Liver (tissue), 9 donors: ENCODE results near the gene CTAGE9. TPM values are rescaled to one million over a fixed set of nuclear protein-coding genes. Genes with fewer than 3 reads are reported as not detected.

ENCODE experiments used
- DNase-seq: peaks from one replicate; pipeline ENCODE4 v3.0.0-alpha.2; 2017; ENCODE audit warnings: low spot score
- H3K27ac ChIP-seq, 2 donors: one replicate each; pipeline ENCODE4 v1.7.0; 2013; ENCODE audit warnings: inconsistent platforms in 2 of 2, low read length in 2 of 2, control low read depth in 1 of 2, low read depth in 1 of 2, mild to moderate bottlenecking in 1 of 2
- H3K27me3 ChIP-seq, 4 donors: one replicate each; pipeline versions ENCODE4 v1.6.1 to v1.7.0; 2013; ENCODE audit warnings: low read length in 3 of 4, inconsistent platforms in 1 of 4, mild to moderate bottlenecking in 1 of 4, moderate library complexity in 1 of 4; ENCODE audit not compliant: control insufficient read depth in 4 of 4, insufficient read depth in 4 of 4
- H3K36me3 ChIP-seq, 4 donors: one replicate each; pipeline versions ENCODE4 v1.6.1 to v1.7.0; 2013; ENCODE audit warnings: low read length in 3 of 4, mild to moderate bottlenecking in 3 of 4, low read depth in 1 of 4, moderate library complexity in 1 of 4; ENCODE audit not compliant: control insufficient read depth in 4 of 4, insufficient read depth in 3 of 4
- H3K4me1 ChIP-seq, 4 donors: one replicate each; pipeline versions ENCODE4 v1.6.1 to v1.7.0; 2013; ENCODE audit warnings: low read length in 3 of 4, mild to moderate bottlenecking in 3 of 4, moderate library complexity in 1 of 4; ENCODE audit not compliant: control insufficient read depth in 4 of 4, insufficient read depth in 4 of 4
- H3K4me3 ChIP-seq, 3 donors: one replicate each; pipeline versions ENCODE4 v1.6.1 to v1.7.0; 2013; ENCODE audit warnings: low read length in 3 of 3, control low read depth in 1 of 3, low read depth in 1 of 3, mild to moderate bottlenecking in 1 of 3
- H3K9ac ChIP-seq, 2 donors: one replicate each; pipeline ENCODE4 v1.7.0; 2013; ENCODE audit warnings: low read length in 2 of 2, mild to moderate bottlenecking in 2 of 2, moderate library complexity in 2 of 2, control low read depth in 1 of 2, low read depth in 1 of 2
- H3K9me3 ChIP-seq, 4 donors: one replicate each; pipeline versions ENCODE4 v1.6.1 to v1.7.0; 2013; ENCODE audit warnings: low read length in 3 of 4; ENCODE audit not compliant: control insufficient read depth in 4 of 4
- ATF3 ChIP-seq: IDR thresholded peaks from 2 replicates; pipeline ENCODE4 v1.6.1; 2016; ENCODE audit warnings: antibody characterized with exemption
- EGR1 ChIP-seq, 2 donors: IDR thresholded peaks; 2 replicates each; pipeline ENCODE4 v1.6.1; 2016 to 2018; ENCODE audit warnings: antibody characterized with exemption in 2 of 2, low read depth in 2 of 2
- FOXA1 ChIP-seq: IDR thresholded peaks from 2 replicates; pipeline ENCODE4 v1.6.1; 2016; ENCODE audit warnings: antibody characterized with exemption
- FOXA2 ChIP-seq: IDR thresholded peaks from 2 replicates; pipeline ENCODE4 v1.6.1; 2016; ENCODE audit warnings: antibody characterized with exemption
- GABPA ChIP-seq, 2 donors: IDR thresholded peaks in 1 of 2; conservative IDR thresholded peaks in 1 of 2; 2 replicates each; pipeline ENCODE4 v1.6.1; 2016; ENCODE audit warnings: antibody characterized with exemption in 2 of 2, mild to moderate bottlenecking in 1 of 2, moderate library complexity in 1 of 2
- HNF4A ChIP-seq, 2 donors: conservative IDR thresholded peaks; 2 replicates each; pipeline ENCODE4 v1.6.1; 2016; ENCODE audit warnings: antibody characterized with exemption in 2 of 2, mild to moderate bottlenecking in 2 of 2
- HNF4G ChIP-seq: IDR thresholded peaks from 2 replicates; pipeline ENCODE4 v1.6.1; 2016; ENCODE audit warnings: antibody characterized with exemption
- JUND ChIP-seq, 2 donors: IDR thresholded peaks; 2 replicates each; pipeline ENCODE4 v1.6.1; 2016; ENCODE audit warnings: antibody characterized with exemption in 2 of 2
- NR2F2 ChIP-seq: IDR thresholded peaks from 2 replicates; pipeline ENCODE4 v1.6.1; 2016; ENCODE audit warnings: antibody characterized with exemption
- RAD21 ChIP-seq, 2 donors: IDR thresholded peaks; 2 replicates each; pipeline ENCODE4 v1.6.1; 2016; ENCODE audit warnings: antibody characterized with exemption in 2 of 2, mild to moderate bottlenecking in 2 of 2
- RXRA ChIP-seq, 2 donors: IDR thresholded peaks; 2 replicates each; pipeline ENCODE4 v1.6.1; 2017 to 2018; ENCODE audit warnings: antibody characterized with exemption in 2 of 2, mild to moderate bottlenecking in 1 of 2
- SP1 ChIP-seq: IDR thresholded peaks from 2 replicates; pipeline ENCODE4 v1.6.1; 2018; ENCODE audit warnings: antibody characterized with exemption, mild to moderate bottlenecking
- TAF1 ChIP-seq: conservative IDR thresholded peaks from 2 replicates; pipeline ENCODE4 v1.6.1; 2016; ENCODE audit warnings: antibody characterized with exemption, mild to moderate bottlenecking
- YY1 ChIP-seq: IDR thresholded peaks from 2 replicates; pipeline ENCODE4 v1.6.1; 2016; ENCODE audit warnings: antibody characterized with exemption, mild to moderate bottlenecking
- WGBS: extraction: QIAGEN DNeasy Blood & Tissue Kit; methylation state at CpG from one replicate; pipeline ENCODE4 v1.1.7; 2013; 5-methylcytosine and 5-hydroxymethylcytosine counted together
- polyA plus RNA-seq, 2 donors: library from polyadenylated mRNA; stranded (reverse) in 1 of 2; unstranded in 1 of 2; fragments of 200-250 nt in 1 of 2; fragments of >200 nt in 1 of 2; fragmentation: Nextera tagmentation in 1 of 2; extraction: Ambion mirVana in 1 of 2; gene quantifications; one replicate each; pipeline versions ENCODE4 v1.2.1 to v1.2.3, GENCODE V29; 2013 to 2015
- total RNA-seq, 2 donors: library from RNA; depleted of rRNA; stranded (reverse); fragments of >200 nt; gene quantifications; one replicate each; pipeline ENCODE4 v1.2.3, GENCODE V29; 2014
- TF ChIP-seq, protein P1 (sequence below): IDR thresholded peaks from 2 replicates; pipeline ENCODE4 v1.6.1; 2016; ENCODE audit warnings: antibody characterized with exemption
- TF ChIP-seq, protein P2 (sequence below): fragments of 150-350 bp; IDR thresholded peaks from 2 replicates; pipeline ENCODE4 v1.5.1; 2017; ENCODE audit warnings: improper control_type of control experiment, low read depth, low read length; ENCODE audit not compliant: missing input control
- TF ChIP-seq, protein P3 (sequence below): IDR thresholded peaks from 2 replicates; pipeline ENCODE4 v1.6.1; 2016; ENCODE audit warnings: antibody characterized with exemption
- TF ChIP-seq, protein P4 (sequence below): IDR thresholded peaks from 2 replicates; pipeline ENCODE4 v1.6.1; 2016; ENCODE audit warnings: antibody characterized with exemption, mild to moderate bottlenecking
- donor health status: healthy.
- donor health status: healthy.
- donor health status: healthy.
- donor health status: healthy.
- donor health status: healthy.

The CTAGE9 gene
- total and polyA plus RNA-seq, 4 donors = not detected

DNA sequence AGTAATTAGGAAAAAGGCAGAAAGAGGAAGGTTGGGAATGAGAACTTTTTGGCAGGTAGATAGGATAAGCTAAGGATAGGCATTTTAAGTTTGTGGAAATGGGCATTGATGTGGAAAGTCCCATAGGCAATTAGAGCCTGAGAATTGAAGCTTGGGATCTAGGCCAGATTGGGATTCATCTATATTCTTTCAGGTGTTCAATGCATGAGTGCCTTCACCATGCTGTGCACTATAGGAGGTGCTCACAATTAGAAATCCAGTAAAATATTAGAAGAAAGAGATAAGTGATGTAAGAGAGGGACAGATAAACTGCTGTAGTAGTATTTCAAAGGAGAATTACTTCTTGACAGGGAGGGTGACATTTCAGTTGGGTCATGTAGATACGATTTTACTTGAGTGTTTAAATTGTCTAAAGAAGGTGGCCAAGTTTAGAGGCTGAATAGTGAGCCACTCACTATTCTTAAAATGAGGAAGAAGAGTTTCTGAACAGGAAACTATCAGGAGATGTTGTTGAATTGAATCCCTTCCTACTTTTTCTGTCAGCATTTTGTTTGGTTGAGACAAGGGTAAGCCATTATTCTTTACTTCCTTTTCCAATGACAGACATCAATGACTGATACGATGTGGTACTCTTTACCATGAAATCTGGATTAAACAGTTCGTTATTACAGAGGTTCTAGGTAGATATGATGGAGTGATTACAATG lies 31.0 kb upstream of the CTAGE9 start:
- no peaks in the 10 kb centered on the region for H3K9me3 ChIP-seq
- TF ChIP-seq, protein P1, sequence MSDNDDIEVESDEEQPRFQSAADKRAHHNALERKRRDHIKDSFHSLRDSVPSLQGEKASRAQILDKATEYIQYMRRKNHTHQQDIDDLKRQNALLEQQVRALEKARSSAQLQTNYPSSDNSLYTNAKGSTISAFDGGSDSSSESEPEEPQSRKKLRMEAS = no peak
- TF ChIP-seq HNF4A (conservative IDR thresholded peaks at IDR 0.05) = no peak
- TF ChIP-seq TAF1 = no peak
- WGBS = 69% methylated on average over 3 of the region's 3 CpGs
- H3K27me3 ChIP-seq = no peaks in the 10 kb centered on the region
- H3K27ac ChIP-seq = no peak overlapping the region
- DNase-seq = no peak
- H3K36me3 ChIP-seq = no peaks in the 10 kb centered on the region
- H3K4me3 ChIP-seq = no peak overlapping the region
- H3K4me1 ChIP-seq = no peaks in the 10 kb centered on the region
- H3K9ac ChIP-seq = no peak overlapping the region

DNA sequence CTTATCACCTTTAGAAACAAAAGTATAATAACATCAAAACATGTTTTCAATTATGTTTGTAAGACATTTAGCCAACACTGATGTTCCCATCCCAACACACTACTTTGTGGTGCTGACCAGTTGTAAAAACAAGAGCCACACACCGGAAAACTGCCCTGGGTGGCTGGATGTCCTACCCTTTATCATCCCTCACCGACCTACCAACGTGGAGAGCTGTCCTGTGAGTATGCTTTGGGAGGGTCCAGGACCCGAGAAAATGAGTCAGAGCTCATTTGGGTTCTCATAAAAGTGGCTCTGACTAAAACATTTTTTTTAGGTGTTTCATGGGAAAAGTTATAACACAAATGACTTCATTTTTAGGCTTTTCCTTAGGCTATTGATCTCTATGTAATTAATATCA lies 29.3 kb upstream of the CTAGE9 start:
- WGBS = 96% methylated on average over 4 of the region's 4 CpGs
- Histone ChIP-seq H3K4me3 (no peak overlapping the region), H3K36me3 (no peaks in the 10 kb centered on the region), H3K4me1 (no peaks in the 10 kb centered on the region), H3K27me3 (no peaks in the 10 kb centered on the region), H3K27ac (no peak overlapping the region), H3K9ac (no peak overlapping the region), H3K9me3 (no peaks in the 10 kb centered on the region)
- DNase-seq = no peak
- TF ChIP-seq HNF4A (conservative IDR thresholded peaks at IDR 0.05) (no peak), EGR1 (IDR thresholded peaks at IDR 0.05; ENCODE audit: low read depth in 2 of 2) (no peak), GABPA (IDR thresholded peaks at IDR 0.05 in 1 of 2, conservative IDR thresholded peaks at IDR 0.05 in 1 of 2) (no peak), FOXA1 (no peak), RXRA (IDR thresholded peaks at IDR 0.05) (no peak), YY1 (no peak), FOXA2 (no peak), JUND (IDR thresholded peaks at IDR 0.05) (no peak), ATF3 (no peak), SP1 (no peak), TAF1 (no peak), HNF4G (no peak), NR2F2 (no peak), RAD21 (IDR thresholded peaks at IDR 0.05) (no peak)
- TF ChIP-seq, protein P2, sequence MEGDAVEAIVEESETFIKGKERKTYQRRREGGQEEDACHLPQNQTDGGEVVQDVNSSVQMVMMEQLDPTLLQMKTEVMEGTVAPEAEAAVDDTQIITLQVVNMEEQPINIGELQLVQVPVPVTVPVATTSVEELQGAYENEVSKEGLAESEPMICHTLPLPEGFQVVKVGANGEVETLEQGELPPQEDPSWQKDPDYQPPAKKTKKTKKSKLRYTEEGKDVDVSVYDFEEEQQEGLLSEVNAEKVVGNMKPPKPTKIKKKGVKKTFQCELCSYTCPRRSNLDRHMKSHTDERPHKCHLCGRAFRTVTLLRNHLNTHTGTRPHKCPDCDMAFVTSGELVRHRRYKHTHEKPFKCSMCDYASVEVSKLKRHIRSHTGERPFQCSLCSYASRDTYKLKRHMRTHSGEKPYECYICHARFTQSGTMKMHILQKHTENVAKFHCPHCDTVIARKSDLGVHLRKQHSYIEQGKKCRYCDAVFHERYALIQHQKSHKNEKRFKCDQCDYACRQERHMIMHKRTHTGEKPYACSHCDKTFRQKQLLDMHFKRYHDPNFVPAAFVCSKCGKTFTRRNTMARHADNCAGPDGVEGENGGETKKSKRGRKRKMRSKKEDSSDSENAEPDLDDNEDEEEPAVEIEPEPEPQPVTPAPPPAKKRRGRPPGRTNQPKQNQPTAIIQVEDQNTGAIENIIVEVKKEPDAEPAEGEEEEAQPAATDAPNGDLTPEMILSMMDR = no peak
- TF ChIP-seq, protein P3, sequence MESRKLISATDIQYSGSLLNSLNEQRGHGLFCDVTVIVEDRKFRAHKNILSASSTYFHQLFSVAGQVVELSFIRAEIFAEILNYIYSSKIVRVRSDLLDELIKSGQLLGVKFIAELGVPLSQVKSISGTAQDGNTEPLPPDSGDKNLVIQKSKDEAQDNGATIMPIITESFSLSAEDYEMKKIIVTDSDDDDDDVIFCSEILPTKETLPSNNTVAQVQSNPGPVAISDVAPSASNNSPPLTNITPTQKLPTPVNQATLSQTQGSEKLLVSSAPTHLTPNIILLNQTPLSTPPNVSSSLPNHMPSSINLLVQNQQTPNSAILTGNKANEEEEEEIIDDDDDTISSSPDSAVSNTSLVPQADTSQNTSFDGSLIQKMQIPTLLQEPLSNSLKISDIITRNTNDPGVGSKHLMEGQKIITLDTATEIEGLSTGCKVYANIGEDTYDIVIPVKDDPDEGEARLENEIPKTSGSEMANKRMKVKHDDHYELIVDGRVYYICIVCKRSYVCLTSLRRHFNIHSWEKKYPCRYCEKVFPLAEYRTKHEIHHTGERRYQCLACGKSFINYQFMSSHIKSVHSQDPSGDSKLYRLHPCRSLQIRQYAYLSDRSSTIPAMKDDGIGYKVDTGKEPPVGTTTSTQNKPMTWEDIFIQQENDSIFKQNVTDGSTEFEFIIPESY = no peak
- TF ChIP-seq, protein P4, sequence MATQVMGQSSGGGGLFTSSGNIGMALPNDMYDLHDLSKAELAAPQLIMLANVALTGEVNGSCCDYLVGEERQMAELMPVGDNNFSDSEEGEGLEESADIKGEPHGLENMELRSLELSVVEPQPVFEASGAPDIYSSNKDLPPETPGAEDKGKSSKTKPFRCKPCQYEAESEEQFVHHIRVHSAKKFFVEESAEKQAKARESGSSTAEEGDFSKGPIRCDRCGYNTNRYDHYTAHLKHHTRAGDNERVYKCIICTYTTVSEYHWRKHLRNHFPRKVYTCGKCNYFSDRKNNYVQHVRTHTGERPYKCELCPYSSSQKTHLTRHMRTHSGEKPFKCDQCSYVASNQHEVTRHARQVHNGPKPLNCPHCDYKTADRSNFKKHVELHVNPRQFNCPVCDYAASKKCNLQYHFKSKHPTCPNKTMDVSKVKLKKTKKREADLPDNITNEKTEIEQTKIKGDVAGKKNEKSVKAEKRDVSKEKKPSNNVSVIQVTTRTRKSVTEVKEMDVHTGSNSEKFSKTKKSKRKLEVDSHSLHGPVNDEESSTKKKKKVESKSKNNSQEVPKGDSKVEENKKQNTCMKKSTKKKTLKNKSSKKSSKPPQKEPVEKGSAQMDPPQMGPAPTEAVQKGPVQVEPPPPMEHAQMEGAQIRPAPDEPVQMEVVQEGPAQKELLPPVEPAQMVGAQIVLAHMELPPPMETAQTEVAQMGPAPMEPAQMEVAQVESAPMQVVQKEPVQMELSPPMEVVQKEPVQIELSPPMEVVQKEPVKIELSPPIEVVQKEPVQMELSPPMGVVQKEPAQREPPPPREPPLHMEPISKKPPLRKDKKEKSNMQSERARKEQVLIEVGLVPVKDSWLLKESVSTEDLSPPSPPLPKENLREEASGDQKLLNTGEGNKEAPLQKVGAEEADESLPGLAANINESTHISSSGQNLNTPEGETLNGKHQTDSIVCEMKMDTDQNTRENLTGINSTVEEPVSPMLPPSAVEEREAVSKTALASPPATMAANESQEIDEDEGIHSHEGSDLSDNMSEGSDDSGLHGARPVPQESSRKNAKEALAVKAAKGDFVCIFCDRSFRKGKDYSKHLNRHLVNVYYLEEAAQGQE = no peak
